Lower leg skin (tissue), 4 donors: ENCODE results near the gene TGFBI. TPM values are rescaled to one million over a fixed set of nuclear protein-coding genes. Genes with fewer than 3 reads are reported as not detected.

ENCODE experiments used
- DNase-seq, 2 donors: peaks; one replicate each; pipeline ENCODE4 v3.0.0-alpha.2; 2019; ENCODE audit warnings: low spot score in 2 of 2
- H3K4me3 ChIP-seq: fragments of 200-600 bp; sonication (generic); 2 replicates; pipeline ENCODE4 v1.5.1; 2017; ENCODE audit warnings: mild to moderate bottlenecking, low read depth; ENCODE audit not compliant: poor library complexity, severe bottlenecking
- POLR2A ChIP-seq, 2 donors: fragments of 450-650 bp; IDR thresholded peaks; one replicate each; pipeline ENCODE4 v1.6.1; 2016 to 2017; ENCODE audit warnings: antibody characterized with exemption in 2 of 2, mild to moderate bottlenecking in 1 of 2, moderate library complexity in 1 of 2
- WGBS, 2 donors: methylation state at CpG; one replicate each; pipeline ENCODE4 v1.1.5; 2018; 5-methylcytosine and 5-hydroxymethylcytosine counted together
- intact Hi-C: fragments of 100-400 bp; cut with DNase I; formaldehyde crosslinking; loops from one replicate; pipeline ENCODE4 v1.15.0; 2023; ENCODE audit warnings: low total_unique reads
- total RNA-seq, 4 donors: library from RNA; depleted of rRNA; stranded (reverse); fragments of >200 nt; gene quantifications; one replicate each; pipeline ENCODE4 v1.1.0, GENCODE V29; 2016
- TF ChIP-seq, protein P1 (sequence below), 3 donors: fragments of 450-650 bp; IDR thresholded peaks; one replicate each; pipeline ENCODE4 v1.5.1; 2016; ENCODE audit warnings: antibody characterized with exemption in 3 of 3, mild to moderate bottlenecking in 3 of 3, moderate library complexity in 2 of 3

TGFBI gene
- total RNA-seq, 4 donors from 2014 or later: 312 to 829 (median 484) TPM

- no peak for DNase-seq
- intact Hi-C loops: no loop called here
- WGBS, 2 donors: 13 to 15% methylated on average over 4 of the region's 4 CpGs
- no peak overlapping the region for H3K4me3 ChIP-seq
- TF ChIP-seq POLR2A (IDR thresholded peaks at IDR 0.05): no peak
- TF ChIP-seq, protein P1, sequence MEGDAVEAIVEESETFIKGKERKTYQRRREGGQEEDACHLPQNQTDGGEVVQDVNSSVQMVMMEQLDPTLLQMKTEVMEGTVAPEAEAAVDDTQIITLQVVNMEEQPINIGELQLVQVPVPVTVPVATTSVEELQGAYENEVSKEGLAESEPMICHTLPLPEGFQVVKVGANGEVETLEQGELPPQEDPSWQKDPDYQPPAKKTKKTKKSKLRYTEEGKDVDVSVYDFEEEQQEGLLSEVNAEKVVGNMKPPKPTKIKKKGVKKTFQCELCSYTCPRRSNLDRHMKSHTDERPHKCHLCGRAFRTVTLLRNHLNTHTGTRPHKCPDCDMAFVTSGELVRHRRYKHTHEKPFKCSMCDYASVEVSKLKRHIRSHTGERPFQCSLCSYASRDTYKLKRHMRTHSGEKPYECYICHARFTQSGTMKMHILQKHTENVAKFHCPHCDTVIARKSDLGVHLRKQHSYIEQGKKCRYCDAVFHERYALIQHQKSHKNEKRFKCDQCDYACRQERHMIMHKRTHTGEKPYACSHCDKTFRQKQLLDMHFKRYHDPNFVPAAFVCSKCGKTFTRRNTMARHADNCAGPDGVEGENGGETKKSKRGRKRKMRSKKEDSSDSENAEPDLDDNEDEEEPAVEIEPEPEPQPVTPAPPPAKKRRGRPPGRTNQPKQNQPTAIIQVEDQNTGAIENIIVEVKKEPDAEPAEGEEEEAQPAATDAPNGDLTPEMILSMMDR (IDR thresholded peaks at IDR 0.05): no peak
Observed at GRCh38 chr5:136011414-136012001, 17.3 kb upstream of the TGFBI start.

- no peak overlapping the region for H3K4me3 ChIP-seq
- TF ChIP-seq POLR2A (IDR thresholded peaks at IDR 0.05): no peak
- TF ChIP-seq, protein P1 (IDR thresholded peaks at IDR 0.05): no peak
- intact Hi-C loops: no loop called here
- 2% methylated on average over 3 of the region's 3 CpGs for WGBS, 2 donors
- no peak for DNase-seq
Observed at GRCh38 chr5:136012041-136012804, 16.6 kb upstream of the TGFBI start.

DNA sequence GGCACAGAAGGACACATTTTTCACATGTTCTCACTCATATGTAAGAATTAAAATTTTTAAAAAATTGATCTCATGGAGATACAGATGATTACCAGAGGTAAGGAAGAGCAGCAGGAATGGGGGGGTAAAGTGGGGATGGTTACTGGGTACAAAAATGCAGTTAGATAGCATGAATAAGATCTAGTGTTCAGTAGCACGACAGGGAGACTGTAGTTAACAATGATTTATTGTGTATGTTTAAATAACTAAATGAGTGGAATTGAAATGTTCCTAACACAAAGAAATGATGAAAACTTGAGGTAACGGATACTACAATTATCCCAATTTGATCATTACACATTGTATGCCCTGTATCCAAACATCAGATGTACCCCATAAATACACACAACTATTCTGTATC, 15.2 kb upstream of the TGFBI start:
- intact Hi-C loops: no loop called here
- TF ChIP-seq POLR2A (IDR thresholded peaks at IDR 0.05): no peak
- TF ChIP-seq, protein P1 (IDR thresholded peaks at IDR 0.05): no peak
- DNase-seq: no peak
- WGBS, 2 donors: 66 to 74% methylated on average over 2 of the region's 2 CpGs
- no peak overlapping the region for H3K4me3 ChIP-seq

- 44 to 54% methylated on average over 7 of the region's 7 CpGs for WGBS, 2 donors
- peak in 1 of 2 donors; percentile 64 for DNase-seq
- intact Hi-C loops: no loop called here
- no peak overlapping the region for H3K4me3 ChIP-seq
- TF ChIP-seq POLR2A (IDR thresholded peaks at IDR 0.05): no peak
- TF ChIP-seq, protein P1 (IDR thresholded peaks at IDR 0.05): no peak
Observed at GRCh38 chr5:136014049-136015002, 14.5 kb upstream of the TGFBI start.

GRCh38 chr5:136015003-136015375, 13.8 kb upstream of the TGFBI start:
- intact Hi-C loops: no loop called here
- WGBS, 2 donors: 45 to 57% methylated on average over 6 of the region's 6 CpGs
- peak in 1 of 2 donors; percentile 68 for DNase-seq
- no peak overlapping the region for H3K4me3 ChIP-seq
- TF ChIP-seq, protein P1 (IDR thresholded peaks at IDR 0.05): no peak
- TF ChIP-seq POLR2A (IDR thresholded peaks at IDR 0.05): no peak
